Kidney tubule cell (primary cell): ENCODE measurements around the gene ASPHD1.
"Not testable (repeated sequence)": the region's sequence is repeated elsewhere in the genome, so short reads cannot be mapped to it uniquely, and the experiment has no call there.

Source experiments
- DNase-seq: peaks from one replicate; pipeline ENCODE4 v3.0.0-alpha.2; 2018; ENCODE audit warnings: low spot score

The ASPHD1 gene

GRCh38 chr16:29877266-29877961 lies 22.9 kb upstream of the ASPHD1 start:
- DNase-seq = peak; percentile 60

GRCh38 chr16:29878172-29878571 lies 22.1 kb upstream of the ASPHD1 start:
- DNase-seq = no peak

GRCh38 chr16:29881050-29881449 lies 19.2 kb upstream of the ASPHD1 start:
- DNase-seq = no peak

GRCh38 chr16:29883987-29884386 lies 16.3 kb upstream of the ASPHD1 start:
- DNase-seq = no peak

- not testable (repeated sequence) for DNase-seq
Measured at GRCh38 chr16:29889372-29889771, 10.9 kb upstream of the ASPHD1 start.

- DNase-seq = no peak
Measured at GRCh38 chr16:29891525-29892457, 8.5 kb upstream of the ASPHD1 start.

- DNase-seq = no peak
Measured at GRCh38 chr16:29892458-29892813, 7.9 kb upstream of the ASPHD1 start.

- no peak for DNase-seq
Measured at GRCh38 chr16:29893553-29893952, 6.7 kb upstream of the ASPHD1 start.

GRCh38 chr16:29894352-29894751 lies 5.9 kb upstream of the ASPHD1 start:
- DNase-seq = no peak

- no peak for DNase-seq
Measured at GRCh38 chr16:29896841-29897240, 3.4 kb upstream of the ASPHD1 start.

GRCh38 chr16:29897333-29897732 lies 3.0 kb upstream of the ASPHD1 start:
- DNase-seq = no peak

GRCh38 chr16:29898135-29898803 lies 2.0 kb upstream of the ASPHD1 start:
- DNase-seq = no peak

GRCh38 chr16:29898804-29899515 lies 1.3 kb upstream of the ASPHD1 start:
- DNase-seq = no peak

GRCh38 chr16:29899516-29900101 lies 679 bp upstream of the ASPHD1 start, which contains the start of gene SEZ6L2:
Gene SEZ6L2, minus strand, starts transcription at chr16:29899550. Its CDS starts 531 bp downstream, at chr16:29899019.
- DNase-seq = peak; percentile 94

- no peak for DNase-seq
Measured at GRCh38 chr16:29900888-29901606, 759 bp downstream of the ASPHD1 start.

- no peak for DNase-seq
Measured at GRCh38 chr16:29901607-29901945, 1.3 kb downstream of the ASPHD1 start.

GRCh38 chr16:29903590-29903989 lies 3.3 kb downstream of the ASPHD1 start:
- no peak for DNase-seq

GRCh38 chr16:29904947-29905346 lies 4.7 kb downstream of the ASPHD1 start:
- DNase-seq = no peak

GRCh38 chr16:29905668-29906067 lies 5.4 kb downstream of the ASPHD1 start:
- DNase-seq = no peak

- no peak for DNase-seq
Measured at GRCh38 chr16:29906520-29907244, 6.4 kb downstream of the ASPHD1 start.
